Epithelial cell of alveolus of lung (primary cell): ENCODE measurements around the gene LANCL3. TPM values are rescaled to one million over a fixed set of nuclear protein-coding genes. Genes with fewer than 3 reads are reported as not detected.

ENCODE experiments used
- total RNA-seq: library from RNA; depleted of rRNA; stranded (reverse); fragments of >200 nt; gene quantifications from 2 replicates; pipeline ENCODE4 v1.2.1, GENCODE V29; 2015

The LANCL3 gene
- under 0.01 and 0.26 TPM in 2 replicates for total RNA-seq

GRCh38 chrX:37571426-37572107 is at the start of gene LANCL3:
LANCL3 (plus strand) TSS chrX:37571661; CDS start chrX:37571871, 210 bp downstream.

GRCh38 chrX:37685381-37686359 is 114.2 kb downstream of the LANCL3 start, which contains the start of gene XK:
XK (plus strand) TSS chrX:37685791; CDS start chrX:37685962, 171 bp downstream.

Other genes starting within 250 kb of the LANCL3 start
- 8.7 and 20.0 TPM in 2 replicates for gene PRRG1, start 222.3 kb upstream of the LANCL3 start, total RNA-seq
- gene XK, start 114.1 kb downstream of the LANCL3 start, total RNA-seq = 0.16 and 0.65 TPM in 2 replicates
- gene CYBB, start 208.4 kb downstream of the LANCL3 start, total RNA-seq = not detected in 2 replicates